ENCODE data around the gene SLC39A11. TPM values are rescaled to one million over a fixed set of nuclear protein-coding genes. Genes with fewer than 3 reads are reported as not detected.

Gene SLC39A11
- polyA plus RNA-seq, 3 donors, result 16.6 to 27.9 (median 26.6) TPM

GRCh38 chr17:72877348-72877747, 215.1 kb downstream of the SLC39A11 start:
- Mint-ChIP-seq H3K27me3 (ENCODE audit: low read depth in 3 of 3) (no peaks in the 10 kb centered on the region), H3K4me3 (no peak overlapping the region), H3K27ac (no peak overlapping the region), H3K9me3 (peaks cover 33 to 60% (median 47%) of the 10 kb centered on the region in 7 donors), H3K36me3 (peaks cover 58 to 75% of the 10 kb centered on the region in 2 donors), H3K4me1 (no peaks in the 10 kb centered on the region)
- no peaks in the 10 kb centered on the region for H3K27me3 ChIP-seq (ENCODE audit: control insufficient read depth in 2 of 2, insufficient read depth in 2 of 2, low read length in 2 of 2)
- no peak for TF ChIP-seq CTCF (IDR thresholded peaks at IDR 0.05)
- no peak overlapping the region for H3K9ac ChIP-seq (ENCODE audit: insufficient read depth, low read length, poor library complexity, severe bottlenecking)
- H2AFZ ChIP-seq (ENCODE audit: insufficient read depth, low read depth, low read length, poor library complexity, severe bottlenecking), result no peak overlapping the region
- H3K4me2 ChIP-seq (replicated peaks; ENCODE audit: extremely low read depth, low read length, poor library complexity, severe bottlenecking), result no peak overlapping the region
- no peaks in the 10 kb centered on the region for H4K20me1 ChIP-seq (ENCODE audit: insufficient read depth, low read length)
- intact Hi-C loops (cut with micrococcal nuclease), result no loop called here
- no peak overlapping the region for H3K27ac ChIP-seq (ENCODE audit: low read depth in 1 of 2, low read length in 2 of 2)
- DNase-seq, result no peak
- H3K9me3 ChIP-seq (replicated peaks in 1 of 2; ENCODE audit: control insufficient read depth in 1 of 2, insufficient read depth in 1 of 2, low read length in 2 of 2), result peaks cover 45% of the 10 kb centered on the region in 2 donors
- peaks cover 24 to 82% of the 10 kb centered on the region in 2 donors for H3K36me3 ChIP-seq (replicated peaks in 1 of 2; ENCODE audit: control insufficient read depth in 1 of 2, insufficient read depth in 2 of 2, low read length in 2 of 2)
- 100% methylated on average over 2 of the region's 8 CpGs for WGBS (ENCODE audit: insufficient coverage)
- H3K4me1 ChIP-seq (ENCODE audit: control insufficient read depth in 1 of 2, insufficient read depth in 2 of 2, low read length in 2 of 2), result no peaks in the 10 kb centered on the region
- no peak overlapping the region for H3K4me3 ChIP-seq (replicated peaks in 1 of 3; ENCODE audit: low read depth in 2 of 3, low read length in 3 of 3)
- no peaks in the 10 kb centered on the region for H3K79me2 ChIP-seq (ENCODE audit: insufficient read depth, low read length)

- Histone ChIP-seq H3K4me3 (replicated peaks in 1 of 3; ENCODE audit: low read depth in 2 of 3, low read length in 3 of 3) (no peak overlapping the region), H4K20me1 (ENCODE audit: insufficient read depth, low read length) (no peaks in the 10 kb centered on the region), H2AFZ (ENCODE audit: insufficient read depth, low read depth, low read length, poor library complexity, severe bottlenecking) (no peak overlapping the region), H3K9ac (ENCODE audit: insufficient read depth, low read length, poor library complexity, severe bottlenecking) (no peak overlapping the region), H3K4me1 (ENCODE audit: control insufficient read depth in 1 of 2, insufficient read depth in 2 of 2, low read length in 2 of 2) (no peaks in the 10 kb centered on the region), H3K79me2 (ENCODE audit: insufficient read depth, low read length) (no peaks in the 10 kb centered on the region), H3K9me3 (replicated peaks in 1 of 2; ENCODE audit: control insufficient read depth in 1 of 2, insufficient read depth in 1 of 2, low read length in 2 of 2) (peaks cover 45% of the 10 kb centered on the region in 2 donors), H3K27me3 (ENCODE audit: control insufficient read depth in 2 of 2, insufficient read depth in 2 of 2, low read length in 2 of 2) (no peaks in the 10 kb centered on the region), H3K36me3 (replicated peaks in 1 of 2; ENCODE audit: control insufficient read depth in 1 of 2, insufficient read depth in 2 of 2, low read length in 2 of 2) (peaks cover 17 to 82% of the 10 kb centered on the region in 2 donors), H3K27ac (ENCODE audit: low read depth in 1 of 2, low read length in 2 of 2) (no peak overlapping the region), H3K4me2 (replicated peaks; ENCODE audit: extremely low read depth, low read length, poor library complexity, severe bottlenecking) (no peak overlapping the region)
- no peak for TF ChIP-seq CTCF (IDR thresholded peaks at IDR 0.05)
- no peak overlapping the region for H3K4me3 Mint-ChIP-seq
- no peak overlapping the region for H3K27ac Mint-ChIP-seq
- no peaks in the 10 kb centered on the region for H3K4me1 Mint-ChIP-seq
- intact Hi-C loops (cut with micrococcal nuclease), result no loop called here
- peaks cover 33 to 51% (median 47%) of the 10 kb centered on the region in 7 donors for H3K9me3 Mint-ChIP-seq
- no peak for DNase-seq
- H3K36me3 Mint-ChIP-seq, result peaks cover 49 to 70% of the 10 kb centered on the region in 2 donors
- no CpG with 5 or more reads among the region's 1 CpG for WGBS (ENCODE audit: insufficient coverage)
- no peaks in the 10 kb centered on the region for H3K27me3 Mint-ChIP-seq (ENCODE audit: low read depth in 3 of 3)
Measured at GRCh38 chr17:72876413-72876812, 216.1 kb downstream of the SLC39A11 start.
